Transverse colon (tissue), 4 donors: Measurements from ENCODE around the gene CTBP1. TPM values are rescaled to one million over a fixed set of nuclear protein-coding genes. Genes with fewer than 3 reads are reported as not detected.

Experiments used
- DNase-seq: peaks from one replicate; pipeline ENCODE4 v3.0.0-alpha.2; 2019
- H3K27ac ChIP-seq, 4 donors: fragments of 200-600 bp; sonication (generic); 2 replicates each; pipeline ENCODE4 v1.5.1; 2016 to 2018; ENCODE audit warnings: inconsistent platforms in 4 of 4
- H3K27me3 ChIP-seq: fragments of 200-600 bp; sonication (generic); 2 replicates; pipeline ENCODE4 v1.5.1; 2017; ENCODE audit warnings: inconsistent platforms
- H3K36me3 ChIP-seq, 4 donors: fragments of 200-600 bp; sonication (generic); 2 replicates each; pipeline ENCODE4 v1.5.1; 2017 to 2019; ENCODE audit warnings: inconsistent platforms in 4 of 4
- H3K4me1 ChIP-seq, 4 donors: fragments of 200-600 bp; sonication (generic); 2 replicates each; pipeline ENCODE4 v1.5.1; 2017 to 2020; ENCODE audit warnings: inconsistent platforms in 4 of 4
- H3K4me3 ChIP-seq, 4 donors: fragments of 200-600 bp; sonication (generic); 1 replicate in 1 of 4; 2 replicates in 3 of 4; pipeline versions ENCODE4 v1.5.1 to v1.6.1; 2017 to 2019; ENCODE audit warnings: inconsistent platforms in 4 of 4
- H3K9me3 ChIP-seq, 2 donors: fragments of 200-600 bp; sonication (generic); 2 replicates each; pipeline ENCODE4 v1.5.1; 2017 to 2019; ENCODE audit warnings: inconsistent platforms in 2 of 2
- EP300 ChIP-seq: sonication (generic); formaldehyde crosslinking; IDR thresholded peaks from one replicate; pipeline ENCODE4 v1.6.1; 2017; ENCODE audit warnings: antibody characterized with exemption, low read depth
- POLR2A ChIP-seq: fragments of 450-650 bp; IDR thresholded peaks from one replicate; pipeline ENCODE4 v1.6.1; 2016; ENCODE audit warnings: antibody characterized with exemption, mild to moderate bottlenecking, moderate library complexity
- POLR2AphosphoS5 ChIP-seq, 3 donors: sonication (generic); formaldehyde crosslinking; IDR thresholded peaks; one replicate each; pipeline ENCODE4 v1.6.1; 2016; ENCODE audit warnings: antibody characterized with exemption in 3 of 3
- WGBS, 2 donors: methylation state at CpG; one replicate each; pipeline ENCODE4 v1.1.5; 2018; ENCODE audit warnings: low coverage in 1 of 2; 5-methylcytosine and 5-hydroxymethylcytosine counted together
- in situ Hi-C, 4 donors: fragments of 200-750 bp; cut with MboI; loops; one replicate each; pipeline versions ENCODE4 v1.15.0 to v1.15.1; 2017; ENCODE audit warnings: low sequenced_read_pairs in 3 of 4, low pct_ligation_motif_present in 1 of 4, low pct_unique_long_range_greater_than_20kb in 1 of 4
- intact Hi-C: fragments of 100-400 bp; cut with DNase I; formaldehyde crosslinking; loops from one replicate; pipeline ENCODE4 v1.15.1; 2023; ENCODE audit warnings: low total_unique reads
- total RNA-seq, 4 donors: library from RNA; depleted of rRNA; stranded (reverse); fragments of >200 nt; gene quantifications; one replicate each; pipeline ENCODE4 v1.1.0, GENCODE V29; 2016
- TF ChIP-seq, protein P1 (sequence below), 5 experiments: fragments of 200-600 bp in 3 of 5; fragments of 450-650 bp in 2 of 5; sonication (generic) in 3 of 5; IDR thresholded peaks; 1 replicate in 2 of 5; 2 replicates in 3 of 5; pipeline ENCODE4 v1.5.1; 2016 to 2017; ENCODE audit warnings: antibody characterized with exemption in 5 of 5, inconsistent platforms in 3 of 5, mild to moderate bottlenecking in 2 of 5, moderate library complexity in 1 of 5

Gene CTBP1
- total RNA-seq, 4 donors from 2014 or later = 183 to 457 (median 243) TPM

- no peak overlapping the region for H3K27ac ChIP-seq
- intact Hi-C loops (no loop called here), in situ Hi-C loops (no loop called here)
- WGBS, 2 donors = 92 to 94% methylated on average over 2 of the region's 2 CpGs
- no peaks in the 10 kb centered on the region for H3K27me3 ChIP-seq
- no peaks in the 10 kb centered on the region for H3K36me3 ChIP-seq
- H3K9me3 ChIP-seq = no peaks in the 10 kb centered on the region
- H3K4me3 ChIP-seq = no peak overlapping the region
- no peaks in the 10 kb centered on the region for H3K4me1 ChIP-seq
- TF ChIP-seq, protein P1, sequence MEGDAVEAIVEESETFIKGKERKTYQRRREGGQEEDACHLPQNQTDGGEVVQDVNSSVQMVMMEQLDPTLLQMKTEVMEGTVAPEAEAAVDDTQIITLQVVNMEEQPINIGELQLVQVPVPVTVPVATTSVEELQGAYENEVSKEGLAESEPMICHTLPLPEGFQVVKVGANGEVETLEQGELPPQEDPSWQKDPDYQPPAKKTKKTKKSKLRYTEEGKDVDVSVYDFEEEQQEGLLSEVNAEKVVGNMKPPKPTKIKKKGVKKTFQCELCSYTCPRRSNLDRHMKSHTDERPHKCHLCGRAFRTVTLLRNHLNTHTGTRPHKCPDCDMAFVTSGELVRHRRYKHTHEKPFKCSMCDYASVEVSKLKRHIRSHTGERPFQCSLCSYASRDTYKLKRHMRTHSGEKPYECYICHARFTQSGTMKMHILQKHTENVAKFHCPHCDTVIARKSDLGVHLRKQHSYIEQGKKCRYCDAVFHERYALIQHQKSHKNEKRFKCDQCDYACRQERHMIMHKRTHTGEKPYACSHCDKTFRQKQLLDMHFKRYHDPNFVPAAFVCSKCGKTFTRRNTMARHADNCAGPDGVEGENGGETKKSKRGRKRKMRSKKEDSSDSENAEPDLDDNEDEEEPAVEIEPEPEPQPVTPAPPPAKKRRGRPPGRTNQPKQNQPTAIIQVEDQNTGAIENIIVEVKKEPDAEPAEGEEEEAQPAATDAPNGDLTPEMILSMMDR (IDR thresholded peaks at IDR 0.05) = no peak
- TF ChIP-seq POLR2A = no peak
- TF ChIP-seq EP300 = no peak
- TF ChIP-seq POLR2AphosphoS5 (IDR thresholded peaks at IDR 0.05) = no peak
- no peak for DNase-seq
These were observed 28.1 kb upstream of the CTBP1 start for GRCh38 chr4:1276984-1277383.

DNA sequence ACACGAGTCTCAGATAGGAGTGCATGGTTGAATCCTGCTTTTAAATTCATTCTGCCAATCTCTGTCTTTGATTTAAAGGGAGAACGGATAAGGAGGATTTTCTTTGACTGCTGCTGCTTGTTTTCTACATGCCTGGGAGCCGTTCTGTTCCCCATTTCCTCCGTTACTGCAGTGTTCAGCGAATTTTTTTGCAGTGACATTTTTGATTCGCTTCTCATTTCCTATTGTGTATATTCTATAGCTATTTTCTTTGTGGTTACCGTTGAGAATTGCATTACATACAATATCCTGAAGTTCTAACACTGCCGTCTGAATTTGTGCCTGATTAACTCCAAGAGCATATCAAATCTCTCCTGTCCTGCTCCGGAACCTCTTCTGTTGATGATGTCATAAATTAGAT is 25.9 kb upstream of the CTBP1 start:
- Histone ChIP-seq H3K27ac (no peak overlapping the region), H3K4me3 (no peak overlapping the region), H3K9me3 (no peaks in the 10 kb centered on the region), H3K27me3 (no peaks in the 10 kb centered on the region), H3K36me3 (no peaks in the 10 kb centered on the region), H3K4me1 (no peaks in the 10 kb centered on the region)
- in situ Hi-C loops = loop anchor here in 2 of 4 donors (25.0 kb wide), 1 partner anchor 113 kb away; the partner anchor contains the start of gene SPON2 (in 2 of the 2)
- no peak for DNase-seq
- no peak for TF ChIP-seq POLR2A
- no peak for TF ChIP-seq EP300
- TF ChIP-seq, protein P1 (IDR thresholded peaks at IDR 0.05) = no peak
- no peak for TF ChIP-seq POLR2AphosphoS5 (IDR thresholded peaks at IDR 0.05)
- intact Hi-C loops = no loop called here
- WGBS, 2 donors = 89 to 93% methylated on average over 9 of the region's 9 CpGs

DNA sequence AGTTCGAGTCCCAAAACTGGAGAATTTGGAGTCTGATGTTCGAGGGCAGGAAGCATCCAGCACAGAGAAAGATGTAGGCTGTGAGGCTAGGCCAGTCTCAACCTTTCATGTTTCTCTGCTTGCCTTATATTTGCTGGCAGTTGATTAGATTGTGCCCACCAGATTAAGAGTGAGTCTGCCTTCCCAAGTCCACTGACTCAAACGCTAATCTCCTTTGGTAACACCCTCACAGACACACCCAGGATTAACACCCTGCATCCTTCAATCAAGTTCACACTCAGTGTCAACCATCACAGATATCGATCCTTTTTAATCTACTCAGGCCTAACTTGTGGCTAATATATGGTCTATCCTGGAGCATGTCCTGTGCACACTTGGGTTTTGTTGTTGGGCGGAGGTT is 22.8 kb upstream of the CTBP1 start:
- TF ChIP-seq POLR2A = no peak
- no peak for TF ChIP-seq POLR2AphosphoS5 (IDR thresholded peaks at IDR 0.05)
- TF ChIP-seq EP300 = no peak
- TF ChIP-seq, protein P1 (IDR thresholded peaks at IDR 0.05) = no peak
- no peaks in the 10 kb centered on the region for H3K27me3 ChIP-seq
- in situ Hi-C loops (loop anchor here in 2 of 4 donors (25.0 kb wide), 1 partner anchor 109 kb away; the partner anchor contains the start of gene SPON2 (in 2 of the 2)), intact Hi-C loops (no loop called here)
- no peak for DNase-seq
- no peaks in the 10 kb centered on the region for H3K4me1 ChIP-seq
- WGBS, 2 donors = 91 to 100% methylated on average over 1 to 5 of the region's 5 CpGs
- H3K9me3 ChIP-seq = no peaks in the 10 kb centered on the region
- no peak overlapping the region for H3K27ac ChIP-seq
- no peak overlapping the region for H3K4me3 ChIP-seq
- no peaks in the 10 kb centered on the region for H3K36me3 ChIP-seq

- Histone ChIP-seq H3K27ac (no peak overlapping the region), H3K4me1 (no peaks in the 10 kb centered on the region), H3K27me3 (no peaks in the 10 kb centered on the region), H3K36me3 (no peaks in the 10 kb centered on the region), H3K4me3 (no peak overlapping the region), H3K9me3 (no peaks in the 10 kb centered on the region)
- intact Hi-C loops (no loop called here), in situ Hi-C loops (loop anchor here in 3 of 4 donors (10.0 to 25.0 kb wide), 2 partner anchors 107 to 114 kb away; partner anchors contain the start of gene SPON2 (in 2 of the 3))
- no peak for DNase-seq
- no peak for TF ChIP-seq POLR2A
These were observed 20.3 kb upstream of the CTBP1 start for GRCh38 chr4:1269209-1269608.
